GM21825 (cell line): Measurements from ENCODE around the gene PTPRT.

Experiments
- ATAC-seq: cut with Tn5 transposase; IDR thresholded peaks from one replicate; pipeline ENCODE4 v1.9.1; 2021; ENCODE audit warnings: mild to moderate bottlenecking, moderate library complexity; ENCODE audit not compliant: unreplicated experiment

PTPRT gene

GRCh38 chr20:42576167-42576566 is 613.5 kb downstream of the PTPRT start:
- no peak for ATAC-seq

- no peak for ATAC-seq
Measured at GRCh38 chr20:42572320-42573016, 617.2 kb downstream of the PTPRT start.

GRCh38 chr20:42567409-42567808 is 622.3 kb downstream of the PTPRT start:
- no peak for ATAC-seq

GRCh38 chr20:42565235-42565995 is 624.3 kb downstream of the PTPRT start:
- ATAC-seq: no peak

GRCh38 chr20:42559665-42560064 is 630.0 kb downstream of the PTPRT start:
- ATAC-seq: no peak

- no peak for ATAC-seq
Measured at GRCh38 chr20:42556575-42556974, 633.1 kb downstream of the PTPRT start.

- no peak for ATAC-seq
Measured at GRCh38 chr20:42553374-42553773, 636.3 kb downstream of the PTPRT start.

GRCh38 chr20:42549496-42549895 is 640.2 kb downstream of the PTPRT start:
- ATAC-seq: no peak

- no peak for ATAC-seq
Measured at GRCh38 chr20:42544926-42545325, 644.8 kb downstream of the PTPRT start.

- ATAC-seq: no peak
Measured at GRCh38 chr20:42532831-42533230, 656.9 kb downstream of the PTPRT start.

GRCh38 chr20:42531508-42531961 is 658.2 kb downstream of the PTPRT start:
- ATAC-seq: no peak

GRCh38 chr20:42530855-42531448 is 658.8 kb downstream of the PTPRT start:
- no peak for ATAC-seq

GRCh38 chr20:42530191-42530590 is 659.5 kb downstream of the PTPRT start:
- ATAC-seq: no peak

- no peak for ATAC-seq
Measured at GRCh38 chr20:42524058-42524457, 665.6 kb downstream of the PTPRT start.

GRCh38 chr20:42516692-42517091 is 673.0 kb downstream of the PTPRT start:
- no peak for ATAC-seq

- ATAC-seq: no peak
Measured at GRCh38 chr20:42510686-42511085, 679.0 kb downstream of the PTPRT start.

GRCh38 chr20:42507874-42508273 is 681.8 kb downstream of the PTPRT start:
- ATAC-seq: no peak

- no peak for ATAC-seq
Measured at GRCh38 chr20:42506397-42506796, 683.3 kb downstream of the PTPRT start.

GRCh38 chr20:42502591-42502990 is 687.1 kb downstream of the PTPRT start:
- no peak for ATAC-seq

- no peak for ATAC-seq
Measured at GRCh38 chr20:42496595-42496994, 693.1 kb downstream of the PTPRT start.

GRCh38 chr20:42494290-42494689 is 695.4 kb downstream of the PTPRT start:
- ATAC-seq: no peak

- no peak for ATAC-seq
Measured at GRCh38 chr20:42493001-42493400, 696.7 kb downstream of the PTPRT start.
